Prostate gland (tissue), 2 donors: ENCODE data around the gene CSMD2. TPM values are rescaled to one million over a fixed set of nuclear protein-coding genes. Genes with fewer than 3 reads are reported as not detected.

Experiments
- DNase-seq: peaks from one replicate; pipeline ENCODE4 v3.0.0-alpha.2; 2019; ENCODE audit warnings: low spot score
- H3K27ac ChIP-seq, 2 donors: fragments of 200-600 bp; sonication (generic); 2 replicates each; pipeline ENCODE4 v1.5.1; 2017 to 2019
- H3K27me3 ChIP-seq: fragments of 200-600 bp; sonication (generic); replicated peaks from 2 replicates; pipeline ENCODE4 v1.5.1; 2019; ENCODE audit not compliant: insufficient read depth
- H3K36me3 ChIP-seq, 2 donors: fragments of 200-600 bp; sonication (generic); 1 replicate in 1 of 2; 2 replicates in 1 of 2; pipeline versions ENCODE4 v1.5.1 to v1.8.1; 2017 to 2019
- H3K4me1 ChIP-seq: fragments of 200-600 bp; sonication (generic); replicated peaks from 2 replicates; pipeline ENCODE4 v1.5.1; 2019
- H3K4me3 ChIP-seq, 2 donors: fragments of 200-600 bp; sonication (generic); 2 replicates each; pipeline ENCODE4 v1.5.1; 2017 to 2019
- H3K9me3 ChIP-seq: fragments of 200-600 bp; sonication (generic); 2 replicates; pipeline ENCODE4 v1.5.1; 2017
- POLR2A ChIP-seq: fragments of 450-650 bp; IDR thresholded peaks from one replicate; pipeline ENCODE4 v1.6.1; 2016; ENCODE audit warnings: antibody characterized with exemption, mild to moderate bottlenecking
- POLR2AphosphoS5 ChIP-seq: sonication (generic); formaldehyde crosslinking; IDR thresholded peaks from one replicate; pipeline ENCODE4 v1.6.1; 2017; ENCODE audit warnings: antibody characterized with exemption
- WGBS: methylation state at CpG from one replicate; pipeline ENCODE4 v1.1.5; 2018; 5-methylcytosine and 5-hydroxymethylcytosine counted together
- intact Hi-C: fragments of 100-400 bp; cut with DNase I; formaldehyde crosslinking; loops from one replicate; pipeline ENCODE4 v1.14.2; 2022
- total RNA-seq, 2 donors: library from RNA; depleted of rRNA; stranded (reverse); fragments of >200 nt; gene quantifications; one replicate each; pipeline ENCODE4 v1.1.0, GENCODE V29; 2016
- TF ChIP-seq, protein P1 (sequence below), 4 experiments: fragments of 200-600 bp in 2 of 4; fragments of 450-650 bp in 2 of 4; sonication (generic) in 2 of 4; IDR thresholded peaks; 1 replicate in 3 of 4; 2 replicates in 1 of 4; pipeline ENCODE4 v1.5.1; 2016 to 2019; ENCODE audit warnings: antibody characterized with exemption in 4 of 4, mild to moderate bottlenecking in 2 of 4, moderate library complexity in 2 of 4

CSMD2 gene
- total RNA-seq, 2 donors from 2014 or later = 0.14 to 5.5 TPM

DNA sequence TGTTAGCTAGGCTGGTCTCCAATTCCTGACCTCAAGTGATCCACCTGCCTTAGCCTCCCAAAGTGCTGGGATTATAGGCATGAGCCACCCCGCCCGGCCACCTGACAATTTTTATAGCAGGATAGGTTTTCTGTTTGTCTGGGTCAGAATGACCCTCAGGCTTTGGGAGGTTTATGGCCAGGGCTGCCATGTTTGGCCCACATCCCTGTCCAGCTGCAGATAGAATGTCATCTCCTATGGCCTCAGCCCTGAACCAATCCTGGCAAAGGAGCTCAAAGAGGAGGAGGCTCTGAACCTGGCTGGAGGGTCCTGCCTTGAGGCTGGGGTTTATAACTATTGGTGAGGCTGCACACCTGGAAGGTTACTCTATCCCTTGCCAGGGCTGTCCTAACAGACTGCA lies 218.2 kb downstream of the CSMD2 start:
- intact Hi-C loops = no loop called here
- DNase-seq = no peak
- no peak overlapping the region for H3K4me3 ChIP-seq
- no peaks in the 10 kb centered on the region for H3K4me1 ChIP-seq
- 73% methylated on average over 2 of the region's 2 CpGs for WGBS
- no peak overlapping the region for H3K27ac ChIP-seq
- H3K36me3 ChIP-seq = no peaks in the 10 kb centered on the region
- H3K27me3 ChIP-seq = no peaks in the 10 kb centered on the region
- H3K9me3 ChIP-seq = no peaks in the 10 kb centered on the region
- TF ChIP-seq POLR2A (no peak), POLR2AphosphoS5 (no peak)
- TF ChIP-seq, protein P1, sequence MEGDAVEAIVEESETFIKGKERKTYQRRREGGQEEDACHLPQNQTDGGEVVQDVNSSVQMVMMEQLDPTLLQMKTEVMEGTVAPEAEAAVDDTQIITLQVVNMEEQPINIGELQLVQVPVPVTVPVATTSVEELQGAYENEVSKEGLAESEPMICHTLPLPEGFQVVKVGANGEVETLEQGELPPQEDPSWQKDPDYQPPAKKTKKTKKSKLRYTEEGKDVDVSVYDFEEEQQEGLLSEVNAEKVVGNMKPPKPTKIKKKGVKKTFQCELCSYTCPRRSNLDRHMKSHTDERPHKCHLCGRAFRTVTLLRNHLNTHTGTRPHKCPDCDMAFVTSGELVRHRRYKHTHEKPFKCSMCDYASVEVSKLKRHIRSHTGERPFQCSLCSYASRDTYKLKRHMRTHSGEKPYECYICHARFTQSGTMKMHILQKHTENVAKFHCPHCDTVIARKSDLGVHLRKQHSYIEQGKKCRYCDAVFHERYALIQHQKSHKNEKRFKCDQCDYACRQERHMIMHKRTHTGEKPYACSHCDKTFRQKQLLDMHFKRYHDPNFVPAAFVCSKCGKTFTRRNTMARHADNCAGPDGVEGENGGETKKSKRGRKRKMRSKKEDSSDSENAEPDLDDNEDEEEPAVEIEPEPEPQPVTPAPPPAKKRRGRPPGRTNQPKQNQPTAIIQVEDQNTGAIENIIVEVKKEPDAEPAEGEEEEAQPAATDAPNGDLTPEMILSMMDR (IDR thresholded peaks at IDR 0.05) = no peak

DNA sequence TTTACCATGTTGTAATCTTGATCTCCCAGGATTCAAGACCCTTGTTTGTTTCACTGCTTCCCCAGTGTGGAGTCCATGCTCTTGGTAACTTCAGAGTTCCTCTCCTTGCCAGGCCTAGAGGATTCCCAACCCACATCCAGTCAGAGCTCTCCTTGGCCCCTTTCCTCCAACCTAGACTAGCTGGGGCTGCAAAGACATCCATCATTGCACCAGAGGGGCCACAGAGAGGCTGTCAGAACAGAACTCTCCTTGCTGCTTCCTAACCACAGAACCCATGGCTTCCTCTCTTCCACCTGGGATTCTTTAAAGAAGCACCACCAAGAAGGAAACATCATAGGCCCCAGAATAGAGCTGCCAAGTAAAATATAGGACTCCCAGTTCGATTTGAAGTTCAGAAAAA lies 220.2 kb downstream of the CSMD2 start:
- Histone ChIP-seq H3K27ac (no peak overlapping the region), H3K27me3 (no peaks in the 10 kb centered on the region), H3K36me3 (no peaks in the 10 kb centered on the region), H3K4me1 (no peaks in the 10 kb centered on the region), H3K9me3 (no peaks in the 10 kb centered on the region), H3K4me3 (no peak overlapping the region)
- no peak for DNase-seq
- WGBS = 58% methylated on average over 1 of the region's 1 CpG
- intact Hi-C loops = no loop called here
- TF ChIP-seq POLR2A (no peak), POLR2AphosphoS5 (no peak)
- TF ChIP-seq, protein P1 (IDR thresholded peaks at IDR 0.05) = no peak

DNA sequence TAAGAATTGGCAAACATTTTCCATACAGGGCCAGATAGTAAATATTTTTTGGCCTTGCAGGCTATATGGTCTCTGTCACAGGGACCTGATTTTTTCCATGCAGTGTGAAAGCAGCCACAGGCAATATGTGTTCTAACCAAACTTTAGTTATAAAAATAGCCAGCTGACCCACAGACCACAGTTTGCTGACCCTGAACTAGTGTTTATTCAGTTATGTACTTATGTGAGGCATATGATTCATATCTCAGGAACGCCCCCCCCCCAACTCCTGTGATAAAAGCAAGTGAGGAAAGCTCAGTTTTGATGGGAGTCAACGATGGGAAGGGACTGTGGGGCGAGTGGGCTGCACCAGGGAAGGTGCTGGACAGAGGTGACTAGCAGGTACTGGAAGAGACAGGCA lies 221.1 kb downstream of the CSMD2 start:
- H3K9me3 ChIP-seq = no peaks in the 10 kb centered on the region
- intact Hi-C loops = no loop called here
- no peak overlapping the region for H3K4me3 ChIP-seq
- no peaks in the 10 kb centered on the region for H3K36me3 ChIP-seq
- H3K4me1 ChIP-seq = no peaks in the 10 kb centered on the region
- 51% methylated on average over 3 of the region's 3 CpGs for WGBS
- H3K27me3 ChIP-seq = no peaks in the 10 kb centered on the region
- no peak overlapping the region for H3K27ac ChIP-seq
- DNase-seq = no peak
- no peak for TF ChIP-seq POLR2AphosphoS5
- TF ChIP-seq, protein P1 (IDR thresholded peaks at IDR 0.05) = no peak
- TF ChIP-seq POLR2A = no peak

DNA sequence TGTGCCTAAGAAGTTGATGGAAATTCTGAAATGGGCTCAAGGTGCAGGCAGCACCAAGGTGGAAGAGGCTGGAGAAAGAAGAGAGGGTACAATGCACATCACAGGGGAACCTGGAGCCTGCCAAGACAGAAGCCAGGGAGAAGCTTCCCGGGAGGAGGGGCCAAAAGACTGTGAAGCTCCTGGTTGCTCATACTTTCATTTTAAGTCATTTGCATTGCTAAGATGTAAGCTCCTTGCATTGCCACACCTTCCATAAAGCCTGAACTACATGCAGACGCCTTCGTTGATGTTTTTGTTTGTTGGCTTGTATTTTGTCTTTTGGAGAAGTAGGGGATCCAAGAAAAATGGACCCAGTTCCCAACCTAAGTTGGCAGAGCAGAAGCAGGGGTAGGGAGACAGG lies 232.2 kb downstream of the CSMD2 start:
- DNase-seq = no peak
- H3K36me3 ChIP-seq = no peaks in the 10 kb centered on the region
- no peaks in the 10 kb centered on the region for H3K4me1 ChIP-seq
- H3K27me3 ChIP-seq = no peaks in the 10 kb centered on the region
- intact Hi-C loops = no loop called here
- WGBS = 79% methylated on average over 3 of the region's 3 CpGs
- no peak overlapping the region for H3K4me3 ChIP-seq
- TF ChIP-seq, protein P1 (IDR thresholded peaks at IDR 0.05) = no peak
- TF ChIP-seq POLR2A (no peak), POLR2AphosphoS5 (no peak)
- no peak overlapping the region for H3K27ac ChIP-seq
- H3K9me3 ChIP-seq = no peaks in the 10 kb centered on the region

DNA sequence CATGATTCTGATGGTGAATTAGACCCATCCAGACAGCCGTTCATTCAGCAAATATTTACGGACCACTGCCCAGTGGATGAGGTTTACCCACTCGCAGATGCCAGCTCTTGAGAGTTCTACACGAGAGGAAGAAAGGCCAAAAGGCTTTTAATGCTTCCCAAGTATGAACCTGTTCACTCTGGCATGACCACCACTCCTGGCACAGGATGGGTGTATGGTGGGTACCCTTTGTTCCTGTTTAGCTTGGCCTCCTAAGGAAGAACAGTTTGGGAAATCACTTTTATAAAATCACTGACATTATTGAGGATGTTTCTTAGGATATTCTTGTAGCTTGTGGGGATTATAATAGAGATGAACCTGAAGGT lies 233.9 kb downstream of the CSMD2 start:
- H3K4me1 ChIP-seq = no peaks in the 10 kb centered on the region
- no peak overlapping the region for H3K4me3 ChIP-seq
- no peak overlapping the region for H3K27ac ChIP-seq
- H3K36me3 ChIP-seq = no peaks in the 10 kb centered on the region
- intact Hi-C loops = no loop called here
- no peak for DNase-seq
- no peaks in the 10 kb centered on the region for H3K27me3 ChIP-seq
- 62% methylated on average over 4 of the region's 4 CpGs for WGBS
- no peaks in the 10 kb centered on the region for H3K9me3 ChIP-seq
- TF ChIP-seq POLR2AphosphoS5 (no peak), POLR2A (no peak)
- TF ChIP-seq, protein P1 (IDR thresholded peaks at IDR 0.05) = no peak
